Endothelial cell of hepatic sinusoid (primary cell): Measurements from ENCODE around the gene UBE2L5.

Experiments used
- in situ Hi-C: cut with HindIII; loops from 2 replicates; pipeline ENCODE4 v1.10.0; 2017; ENCODE audit warnings: low sequenced_read_pairs

The UBE2L5 gene

DNA sequence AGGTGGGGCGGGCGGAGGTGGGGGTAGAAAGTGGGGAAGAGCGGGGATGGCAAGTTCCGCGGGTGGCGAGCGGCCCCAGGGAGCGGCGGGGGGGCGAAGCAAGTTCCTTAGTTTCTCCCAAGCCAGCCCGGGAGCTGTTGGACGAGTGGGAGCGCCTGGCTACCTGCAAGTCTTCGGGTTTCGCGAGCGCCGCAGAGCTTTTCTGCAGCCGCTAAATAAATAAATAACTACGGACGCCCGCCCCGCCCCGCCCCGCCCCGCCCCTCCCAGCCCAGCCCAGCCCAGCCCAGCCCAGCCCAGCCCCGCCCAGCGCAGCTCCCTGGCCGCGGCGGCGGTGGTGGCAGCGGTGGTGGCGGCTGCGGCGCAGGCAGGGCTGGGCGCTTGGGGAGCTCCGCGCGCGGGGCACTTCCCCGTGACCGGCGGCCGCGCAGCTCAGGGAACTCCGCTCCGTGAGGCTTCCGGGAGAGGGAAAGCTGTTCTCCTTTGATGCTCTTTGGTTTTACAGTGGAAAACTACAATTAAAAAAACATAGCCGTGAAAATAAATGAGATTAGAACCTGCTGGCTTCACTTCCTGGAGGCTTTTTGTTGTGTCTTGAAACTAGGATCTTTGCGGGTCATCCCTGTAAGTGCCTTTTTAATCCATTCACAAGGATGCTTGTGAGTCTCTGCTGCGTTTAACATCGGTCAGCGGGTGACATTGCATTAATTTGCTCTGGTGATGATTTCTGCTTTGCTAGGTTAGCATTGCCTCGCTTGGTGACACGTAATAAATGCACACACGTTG lies at the start of gene UBE2L5:
Gene UBE2L5, plus strand, starts transcription at position 440 of the 786 bp plus-strand sequence. CDS start 5,498 bp downstream, outside the sequence.
- in situ Hi-C loops: no loop called here

DNA sequence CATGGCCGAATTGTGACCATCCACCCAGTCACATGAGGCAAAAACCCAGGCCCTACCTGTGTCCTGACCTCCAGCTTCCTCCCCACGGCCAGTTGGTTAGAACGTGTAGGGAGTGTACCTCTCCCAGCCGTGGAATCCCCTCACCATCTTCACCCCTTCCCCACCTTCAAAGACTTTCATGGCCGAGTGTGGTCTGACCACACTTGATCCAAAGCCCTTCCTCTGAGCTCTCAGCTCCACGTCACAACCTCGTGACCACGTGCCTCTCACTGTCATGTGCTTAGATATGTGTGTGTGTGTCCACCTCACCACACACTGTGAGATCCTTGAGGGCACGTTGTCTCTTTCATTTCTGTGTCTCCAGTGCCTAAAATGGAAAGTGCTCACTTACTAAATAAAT lies 48.6 kb upstream of the UBE2L5 start:
- in situ Hi-C loops: no loop called here

GRCh38 chr13:30375265-30375835 lies 46.9 kb upstream of the UBE2L5 start:
- in situ Hi-C loops: no loop called here

- in situ Hi-C loops: no loop called here
These were observed 45.6 kb upstream of the UBE2L5 start for GRCh38 chr13:30376426-30377311.

GRCh38 chr13:30377312-30377685 lies 45.0 kb upstream of the UBE2L5 start:
- in situ Hi-C loops: no loop called here

- in situ Hi-C loops: no loop called here
These were observed 44.1 kb upstream of the UBE2L5 start for GRCh38 chr13:30378191-30378590.

GRCh38 chr13:30381049-30381448 lies 41.2 kb upstream of the UBE2L5 start:
- in situ Hi-C loops: no loop called here

GRCh38 chr13:30382836-30383525 lies 39.3 kb upstream of the UBE2L5 start:
- in situ Hi-C loops: no loop called here

DNA sequence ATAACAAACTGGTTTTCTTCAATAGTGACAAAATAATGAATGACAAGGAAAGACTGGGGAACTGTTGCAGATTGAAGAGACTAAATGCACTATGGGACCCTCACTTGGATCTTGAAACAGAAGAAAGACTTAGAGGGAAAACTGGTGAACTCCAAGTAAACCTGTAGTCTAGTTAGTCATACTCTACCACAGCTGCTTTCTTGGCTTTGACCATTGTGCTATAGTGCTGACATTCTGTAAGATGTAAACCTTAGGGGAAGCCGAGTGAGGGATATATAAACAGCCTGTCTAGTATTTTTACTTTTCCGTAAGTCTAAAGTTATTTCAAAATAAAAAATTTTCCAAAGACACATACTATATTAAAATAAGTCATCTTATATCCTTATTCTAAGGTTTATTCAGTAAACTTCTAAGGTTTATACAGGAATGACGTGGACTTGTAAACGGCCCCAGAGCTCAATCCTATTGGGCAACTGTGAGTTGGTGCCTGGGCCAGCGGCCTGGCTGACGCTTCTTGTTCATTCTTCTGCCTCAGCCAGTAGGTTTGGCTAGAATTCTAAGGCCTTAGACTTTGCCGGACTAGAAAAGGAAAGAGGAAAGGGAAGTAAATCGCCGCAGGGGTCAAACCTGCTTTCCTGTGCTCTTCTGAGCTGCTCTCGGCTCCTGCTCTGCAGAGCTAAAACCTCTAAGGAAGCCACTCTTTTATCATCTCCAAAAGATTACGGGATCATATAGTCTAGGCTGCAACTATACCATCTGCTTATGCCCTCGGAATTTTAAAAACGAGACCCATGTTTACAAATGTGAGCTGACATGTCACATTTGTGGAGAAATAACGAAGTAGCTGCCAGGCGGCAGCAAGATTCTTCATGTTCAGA lies 33.6 kb upstream of the UBE2L5 start:
- in situ Hi-C loops: no loop called here

GRCh38 chr13:30391956-30392680 lies 30.2 kb upstream of the UBE2L5 start:
- in situ Hi-C loops: no loop called here

GRCh38 chr13:30392681-30393045 lies 29.6 kb upstream of the UBE2L5 start:
- in situ Hi-C loops: no loop called here

- in situ Hi-C loops: no loop called here
These were observed 27.5 kb upstream of the UBE2L5 start for GRCh38 chr13:30394751-30395191.

GRCh38 chr13:30395192-30396158 lies 26.8 kb upstream of the UBE2L5 start:
- in situ Hi-C loops: no loop called here

DNA sequence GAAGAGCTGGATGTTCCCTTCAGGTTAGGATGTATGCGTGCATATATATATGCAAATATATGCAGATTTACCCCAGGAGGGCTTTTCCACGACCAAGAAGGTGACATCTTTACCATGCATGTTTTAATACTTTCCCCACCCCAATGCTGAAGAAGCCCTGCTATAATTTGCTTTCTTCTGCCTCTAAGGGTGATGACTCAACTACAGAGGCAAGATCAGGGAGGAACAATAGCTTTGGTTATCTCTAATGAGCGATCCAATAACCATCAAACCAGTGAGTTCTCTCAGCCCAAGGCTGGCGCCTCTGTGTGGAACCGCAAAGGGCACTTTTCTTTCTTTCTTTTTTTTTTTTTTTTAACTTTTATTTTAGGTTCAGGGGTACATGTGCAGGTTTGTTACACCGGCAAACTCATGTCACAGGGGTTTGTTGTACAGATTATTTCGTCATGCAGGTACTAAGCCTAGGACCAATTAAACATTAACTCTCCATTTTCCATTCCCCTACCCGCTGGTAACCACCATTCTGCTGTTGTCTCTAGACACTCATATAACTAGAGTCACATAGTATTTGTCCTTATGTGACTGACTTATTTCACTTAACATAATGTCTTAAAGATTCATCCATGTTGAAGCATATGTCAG lies 25.7 kb upstream of the UBE2L5 start:
- in situ Hi-C loops: no loop called here

DNA sequence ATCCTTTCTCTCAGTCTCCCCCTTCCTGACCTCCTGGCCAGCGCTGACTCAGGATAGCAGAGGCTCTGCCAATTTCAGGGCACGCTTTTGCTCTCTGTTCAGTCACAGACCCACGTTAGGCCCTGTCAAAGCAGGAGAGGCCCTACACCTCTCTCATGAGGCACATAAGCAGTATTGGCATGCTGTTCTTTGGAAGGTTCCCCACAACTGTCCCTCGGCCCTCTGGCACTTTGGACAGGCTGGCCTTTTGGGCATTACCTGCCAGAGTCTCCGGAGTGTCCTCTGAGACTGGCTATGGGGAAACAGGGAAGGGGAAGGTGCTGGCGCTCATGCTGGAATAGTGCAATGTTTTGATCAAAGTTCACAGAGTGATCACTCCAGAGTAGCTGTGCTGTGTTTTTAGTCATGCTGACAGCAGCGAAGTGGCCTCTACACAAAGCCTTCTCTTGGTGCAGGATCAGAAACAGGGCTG lies 23.7 kb upstream of the UBE2L5 start:
- in situ Hi-C loops: no loop called here

DNA sequence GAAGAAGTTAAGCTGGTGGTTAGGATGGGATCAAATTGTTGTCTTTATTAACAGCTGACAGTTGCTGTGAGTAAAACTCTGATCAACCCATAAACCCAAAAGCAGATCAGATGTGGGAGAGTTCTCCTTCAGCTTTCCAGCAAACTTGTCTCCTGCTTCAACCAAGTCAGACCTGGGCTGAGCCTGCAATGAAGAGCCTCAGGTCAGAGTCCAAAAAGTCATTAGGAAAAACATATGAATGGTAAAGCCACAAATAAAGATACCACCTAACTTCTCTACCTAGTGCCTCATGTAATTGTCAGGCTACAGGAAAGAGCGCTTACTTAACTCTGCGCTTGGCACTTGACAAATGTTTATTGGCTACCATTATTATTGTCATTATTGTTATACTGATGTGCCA lies 21.9 kb upstream of the UBE2L5 start:
- in situ Hi-C loops: no loop called here

- in situ Hi-C loops: no loop called here
These were observed 20.9 kb upstream of the UBE2L5 start for GRCh38 chr13:30401347-30401746.

GRCh38 chr13:30403456-30403855 lies 18.8 kb upstream of the UBE2L5 start:
- in situ Hi-C loops: no loop called here
